Breast epithelium (tissue), 4 donors: ENCODE measurements around the gene STAT6. TPM values are rescaled to one million over a fixed set of nuclear protein-coding genes. Genes with fewer than 3 reads are reported as not detected.

Source experiments
- DNase-seq, 2 donors: peaks; one replicate each; pipeline ENCODE4 v3.0.0-alpha.2; 2019; ENCODE audit warnings: low spot score in 2 of 2
- H3K27ac ChIP-seq, 2 donors: fragments of 200-600 bp; sonication (generic) in 1 of 2; one replicate each; pipeline ENCODE4 v1.5.1; 2016 to 2019; ENCODE audit warnings: mild to moderate bottlenecking in 1 of 2
- H3K27me3 ChIP-seq, 2 donors: fragments of 200-600 bp; sonication (generic) in 1 of 2; one replicate each; pipeline versions ENCODE4 v1.5.1 to v1.6.0; 2017 to 2019; ENCODE audit warnings: control low read depth in 1 of 2, mild to moderate bottlenecking in 1 of 2
- H3K36me3 ChIP-seq: fragments of 200-600 bp; one replicate; pipeline ENCODE4 v1.5.1; 2019
- H3K4me1 ChIP-seq, 2 donors: fragments of 200-600 bp; sonication (generic); one replicate each; pipeline ENCODE4 v1.5.1; 2016 to 2019; ENCODE audit warnings: control low read depth in 1 of 2
- H3K4me3 ChIP-seq, 3 donors: fragments of 200-600 bp; sonication (generic); 1 replicate in 2 of 3; 2 replicates in 1 of 3; pipeline ENCODE4 v1.5.1; 2016 to 2019; ENCODE audit warnings: mild to moderate bottlenecking in 3 of 3, moderate library complexity in 2 of 3
- H3K9me3 ChIP-seq, 2 donors: fragments of 200-600 bp; sonication (generic) in 1 of 2; one replicate each; pipeline ENCODE4 v1.5.1; 2016 to 2019; ENCODE audit warnings: control low read depth in 1 of 2
- CTCF ChIP-seq, 3 donors: fragments of 450-650 bp; IDR thresholded peaks; one replicate each; pipeline ENCODE4 v1.5.1; 2016 to 2017; ENCODE audit warnings: antibody characterized with exemption in 3 of 3, mild to moderate bottlenecking in 3 of 3, moderate library complexity in 3 of 3
- POLR2A ChIP-seq: fragments of 450-650 bp; IDR thresholded peaks from one replicate; pipeline ENCODE4 v1.6.1; 2016; ENCODE audit warnings: antibody characterized with exemption, mild to moderate bottlenecking, moderate library complexity
- POLR2AphosphoS5 ChIP-seq, 3 donors: sonication (generic); formaldehyde crosslinking; IDR thresholded peaks; one replicate each; pipeline ENCODE4 v1.6.1; 2017; ENCODE audit warnings: antibody characterized with exemption in 3 of 3
- intact Hi-C: fragments of 100-400 bp; cut with DNase I; formaldehyde crosslinking; loops from one replicate; pipeline ENCODE4 v1.15.1; 2023; ENCODE audit warnings: low total_unique reads
- total RNA-seq, 3 donors: library from RNA; depleted of rRNA; stranded (reverse); fragments of >200 nt; gene quantifications; one replicate each; pipeline ENCODE4 v1.1.0, GENCODE V29; 2016

Gene STAT6
- total RNA-seq, 3 donors from 2014 or later, result 139 to 147 (median 146) TPM

GRCh38 chr12:57148469-57149244 lies 37.5 kb upstream of the STAT6 start:
- H3K4me1 ChIP-seq, result peaks cover 18 to 19% of the 10 kb centered on the region in 2 donors
- no peaks in the 10 kb centered on the region for H3K36me3 ChIP-seq
- TF ChIP-seq CTCF (IDR thresholded peaks at IDR 0.05), result no peak
- TF ChIP-seq POLR2AphosphoS5 (IDR thresholded peaks at IDR 0.05), result peak in 2 of 3 donors; percentile 40
- no peak for TF ChIP-seq POLR2A
- peak overlapping the region in 1 of 3 donors; percentile 42 for H3K4me3 ChIP-seq
- H3K27ac ChIP-seq, result peak overlapping the region; percentile 88 to 96
- DNase-seq, result peak in 1 of 2 donors; percentile 38
- no peaks in the 10 kb centered on the region for H3K27me3 ChIP-seq
- intact Hi-C loops, result no loop called here
- H3K9me3 ChIP-seq, result no peaks in the 10 kb centered on the region

GRCh38 chr12:57146961-57147944 lies 36.1 kb upstream of the STAT6 start, which contains the start of gene LRP1-AS:
TSS of gene LRP1-AS (minus strand) at chr12:57147619.
- no peaks in the 10 kb centered on the region for H3K27me3 ChIP-seq
- H3K9me3 ChIP-seq, result no peaks in the 10 kb centered on the region
- DNase-seq, result no peak
- H3K27ac ChIP-seq, result peak within 1 kb of the TSS; percentile 88 to 96
- H3K36me3 ChIP-seq, result no peaks in the 10 kb centered on the region
- TF ChIP-seq POLR2AphosphoS5 (IDR thresholded peaks at IDR 0.05) (no peak), CTCF (IDR thresholded peaks at IDR 0.05) (no peak), POLR2A (no peak)
- peak within 1 kb of the TSS in 1 of 3 donors; percentile 5 for H3K4me3 ChIP-seq
- peaks cover 15 to 16% of the 10 kb centered on the region in 2 donors for H3K4me1 ChIP-seq
- intact Hi-C loops, result no loop called here

DNA sequence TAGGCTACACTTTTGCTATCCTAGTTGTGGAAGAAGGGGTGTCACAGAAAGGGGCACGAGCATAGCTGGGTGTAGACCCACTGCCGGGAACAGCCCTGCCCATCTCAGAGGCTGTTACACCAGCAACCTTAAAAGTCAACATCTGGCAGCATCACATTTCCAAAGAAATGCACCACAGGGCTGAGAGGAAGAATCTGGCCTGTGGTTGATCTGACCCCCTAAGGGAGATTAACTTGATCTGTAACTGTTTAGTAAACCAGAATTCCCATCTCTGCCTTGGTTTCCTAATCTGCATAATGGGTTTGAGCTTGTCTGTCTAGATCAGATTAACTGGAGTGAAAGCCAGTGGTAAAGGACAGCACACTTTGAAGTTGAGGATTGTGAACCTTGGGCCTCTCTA lies 34.9 kb upstream of the STAT6 start:
- intact Hi-C loops, result no loop called here
- Histone ChIP-seq H3K36me3 (no peaks in the 10 kb centered on the region), H3K4me3 (no peak overlapping the region), H3K9me3 (no peaks in the 10 kb centered on the region), H3K4me1 (peaks cover 7% of the 10 kb centered on the region in 2 donors), H3K27me3 (no peaks in the 10 kb centered on the region), H3K27ac (peak overlapping the region; percentile 49 to 88)
- TF ChIP-seq CTCF (IDR thresholded peaks at IDR 0.05) (no peak), POLR2A (no peak), POLR2AphosphoS5 (IDR thresholded peaks at IDR 0.05) (no peak)
- DNase-seq, result no peak

DNA sequence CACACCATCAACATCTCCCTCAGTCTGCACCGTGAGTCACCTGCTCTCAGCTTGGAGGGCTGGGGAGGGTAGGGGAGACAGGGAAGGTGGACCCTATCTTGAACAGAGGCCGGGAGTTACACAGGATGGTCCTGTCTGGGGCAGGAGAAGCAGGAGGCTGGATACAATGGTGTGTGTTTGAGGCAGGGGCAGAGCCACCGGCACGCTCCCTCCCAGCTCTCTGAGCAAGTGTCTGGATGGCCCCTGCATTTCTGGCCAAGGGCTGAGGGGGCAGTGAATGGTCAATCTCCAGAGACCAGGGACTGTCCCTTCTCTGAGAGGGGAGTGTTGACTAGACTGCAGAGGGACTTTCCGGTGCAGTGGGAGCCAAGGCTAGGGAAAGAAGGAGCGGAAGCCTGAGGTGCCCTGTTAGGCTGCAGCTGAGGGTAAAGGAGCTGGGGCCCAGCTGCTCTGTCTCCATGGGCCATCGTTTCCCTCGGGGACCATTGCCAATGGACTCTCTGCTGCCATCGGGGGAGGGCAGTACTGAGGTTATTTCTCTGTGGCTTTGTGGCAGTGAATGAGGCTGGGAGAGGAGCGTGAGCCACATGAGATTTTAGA lies 34.4 kb upstream of the STAT6 start:
- H3K4me1 ChIP-seq, result peaks cover 3 to 7% of the 10 kb centered on the region in 2 donors
- H3K4me3 ChIP-seq, result no peak overlapping the region
- intact Hi-C loops, result no loop called here
- H3K27ac ChIP-seq, result peak overlapping the region in 1 of 2 donors; percentile 88
- H3K9me3 ChIP-seq, result no peaks in the 10 kb centered on the region
- TF ChIP-seq POLR2AphosphoS5 (IDR thresholded peaks at IDR 0.05), result no peak
- TF ChIP-seq POLR2A, result no peak
- no peak for TF ChIP-seq CTCF (IDR thresholded peaks at IDR 0.05)
- no peaks in the 10 kb centered on the region for H3K27me3 ChIP-seq
- H3K36me3 ChIP-seq, result no peaks in the 10 kb centered on the region
- DNase-seq, result no peak
